GM12891 (cell line): Measurements from ENCODE around the gene RRAS2.
"Not testable (repeated sequence)": the region's sequence is repeated elsewhere in the genome, so short reads cannot be mapped to it uniquely, and the experiment has no call there.

Experiments
- DNase-seq: peaks from one replicate; pipeline ENCODE4 v3.0.0; 2011; ENCODE audit warnings: low spot score; ENCODE audit not compliant: insufficient read length
- FAIRE-seq: peaks from 2 replicates; lab custom pipeline; 2011; peaks lifted over from hg19 to GRCh38; lab: Jason Lieb, UNC
- PAX5 ChIP-seq: IDR thresholded peaks from 2 replicates; pipeline ENCODE4 v1.6.1; 2011; ENCODE audit warnings: low read length, moderate library complexity, mild to moderate bottlenecking; ENCODE audit not compliant: insufficient read depth, severe bottlenecking
- POLR2A ChIP-seq: IDR thresholded peaks from 2 replicates; pipeline ENCODE4 v1.6.1; 2011; ENCODE audit warnings: low read depth, low read length, control low read depth
- POLR2AphosphoS5 ChIP-seq: IDR thresholded peaks from 2 replicates; pipeline ENCODE4 v1.6.1; 2011; ENCODE audit warnings: low read depth, low read length, control low read depth
- POU2F2 ChIP-seq: IDR thresholded peaks from 2 replicates; pipeline ENCODE4 v1.6.1; 2011; ENCODE audit warnings: low read depth, mild to moderate bottlenecking, control low read depth, low read length, moderate library complexity
- SPI1 ChIP-seq: IDR thresholded peaks from 2 replicates; pipeline ENCODE4 v1.6.1; 2011; ENCODE audit warnings: low read depth, low read length, control low read depth
- TAF1 ChIP-seq: IDR thresholded peaks from 2 replicates; pipeline ENCODE4 v1.6.1; 2011; ENCODE audit warnings: low read depth, low read length, control low read depth

Gene RRAS2

GRCh38 chr11:14288189-14288935 lies 70.6 kb downstream of the RRAS2 start:
- FAIRE-seq (peak; percentile 64), DNase-seq (no peak)
- TF ChIP-seq SPI1 (no peak), TAF1 (no peak), POU2F2 (no peak), PAX5 (no peak), POLR2AphosphoS5 (no peak), POLR2A (no peak)

- FAIRE-seq: peak; percentile 55
- not testable (repeated sequence) for DNase-seq
Measured at GRCh38 chr11:14278869-14279268, 80.1 kb downstream of the RRAS2 start.

- TF ChIP-seq POLR2A (no peak), POLR2AphosphoS5 (no peak), PAX5 (no peak), POU2F2 (no peak), TAF1 (no peak), SPI1 (no peak)
- FAIRE-seq (no peak), DNase-seq (no peak)
Measured at GRCh38 chr11:14275076-14275475, 83.9 kb downstream of the RRAS2 start.

- FAIRE-seq (no peak), DNase-seq (no peak)
- no peak for TF ChIP-seq POLR2A
- no peak for TF ChIP-seq POU2F2
- no peak for TF ChIP-seq POLR2AphosphoS5
- TF ChIP-seq TAF1: no peak
Measured at GRCh38 chr11:14273895-14274294, 85.1 kb downstream of the RRAS2 start.

GRCh38 chr11:14270690-14271542 lies 88.1 kb downstream of the RRAS2 start:
- DNase-seq: no peak

GRCh38 chr11:14269692-14270573 lies 89.0 kb downstream of the RRAS2 start:
- no peak for FAIRE-seq
- no peak for TF ChIP-seq PAX5
- no peak for TF ChIP-seq SPI1
- TF ChIP-seq POLR2AphosphoS5: no peak
- TF ChIP-seq POLR2A: no peak
- no peak for TF ChIP-seq POU2F2
- no peak for TF ChIP-seq TAF1
- no peak for DNase-seq

More at GRCh38 chr11:14270690-14271542, 88.1 kb downstream of the RRAS2 start:
- peak; percentile 20 for FAIRE-seq
- no peak for TF ChIP-seq POU2F2
- no peak for TF ChIP-seq PAX5
- no peak for TF ChIP-seq TAF1
- TF ChIP-seq POLR2AphosphoS5: no peak
- TF ChIP-seq SPI1: no peak
- TF ChIP-seq POLR2A: no peak

GRCh38 chr11:14267861-14268635 lies 90.9 kb downstream of the RRAS2 start:
- no peak for DNase-seq
- TF ChIP-seq TAF1: no peak
- TF ChIP-seq POU2F2: no peak
- TF ChIP-seq SPI1: no peak
- no peak for FAIRE-seq

GRCh38 chr11:14266622-14267021 lies 92.4 kb downstream of the RRAS2 start:
- DNase-seq (no peak), FAIRE-seq (no peak)
- TF ChIP-seq POLR2A (no peak), POLR2AphosphoS5 (no peak), TAF1 (no peak), POU2F2 (no peak), PAX5 (no peak), SPI1 (no peak)

- TF ChIP-seq POU2F2 (no peak), TAF1 (no peak), PAX5 (no peak), POLR2AphosphoS5 (no peak), SPI1 (no peak), POLR2A (no peak)
- FAIRE-seq: no peak
- no peak for DNase-seq
Measured at GRCh38 chr11:14264966-14265365, 94.0 kb downstream of the RRAS2 start.
